ACHN (cell line): Measurements from ENCODE around the gene PLCH1.
"Not testable (repeated sequence)": the region's sequence is repeated elsewhere in the genome, so short reads cannot be mapped to it uniquely, and the experiment has no call there.

Experiments used
- DNase-seq: peaks from one replicate; pipeline ENCODE4 v3.0.0-alpha.2; 2015
- in situ Hi-C: cut with HindIII; loops from 2 replicates; pipeline ENCODE4 v1.10.0; 2017; ENCODE audit warnings: low sequenced_read_pairs, low pct_ligation_motif_present, low pct_unique_long_range_greater_than_20kb

Gene PLCH1

DNA sequence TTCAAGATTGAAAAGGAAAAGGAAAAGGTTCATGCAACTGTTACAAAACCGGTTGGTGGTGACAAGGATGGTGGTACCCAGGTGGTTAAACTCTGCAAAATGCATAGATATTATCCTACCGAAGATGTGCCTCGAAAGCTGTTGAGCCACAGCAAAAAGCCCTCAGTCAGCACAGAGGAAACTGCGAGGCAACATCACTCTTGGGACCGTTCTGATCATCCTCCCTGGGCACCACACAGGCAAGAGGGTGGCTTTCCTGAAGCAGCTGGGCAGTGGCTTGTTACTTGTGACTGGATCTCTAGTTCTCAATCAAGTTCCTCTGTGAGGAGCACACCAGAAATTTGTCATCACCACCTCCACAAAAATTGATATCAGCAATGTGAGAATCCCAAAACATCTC, 86.9 kb downstream of the PLCH1 start:
- no peak for DNase-seq
- in situ Hi-C loops, result no loop called here

GRCh38 chr3:155657161-155657560, 87.7 kb downstream of the PLCH1 start:
- in situ Hi-C loops, result no loop called here
- no peak for DNase-seq

GRCh38 chr3:155656466-155656865, 88.4 kb downstream of the PLCH1 start:
- no peak for DNase-seq
- in situ Hi-C loops, result no loop called here

- in situ Hi-C loops, result no loop called here
- DNase-seq, result no peak
Measured at GRCh38 chr3:155651489-155652218, 93.2 kb downstream of the PLCH1 start.

- DNase-seq, result no peak
- in situ Hi-C loops, result no loop called here
Measured at GRCh38 chr3:155648013-155648591, 96.8 kb downstream of the PLCH1 start.

DNA sequence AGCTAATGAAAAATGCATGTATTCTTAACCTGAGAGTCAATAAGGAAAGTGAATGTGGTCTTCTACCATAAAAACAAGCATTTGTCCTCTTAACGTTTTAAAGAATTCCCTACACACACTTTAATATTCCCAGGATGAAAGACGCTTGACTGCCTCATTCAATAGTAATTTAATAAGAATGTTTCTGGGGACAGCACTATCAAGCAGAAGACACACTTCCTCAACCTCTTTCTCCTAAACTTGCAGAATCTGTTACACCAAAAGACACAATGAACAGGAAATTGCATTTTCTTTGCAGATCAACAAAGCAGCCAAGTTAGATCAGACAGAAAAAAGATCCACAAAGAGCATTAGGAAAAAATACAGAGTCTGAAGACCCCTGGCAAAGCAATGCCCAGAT, 97.7 kb downstream of the PLCH1 start:
- in situ Hi-C loops, result no loop called here
- no peak for DNase-seq

GRCh38 chr3:155646669-155647068, 98.2 kb downstream of the PLCH1 start:
- in situ Hi-C loops, result no loop called here

GRCh38 chr3:155646128-155646527, 98.7 kb downstream of the PLCH1 start:
- no peak for DNase-seq
- in situ Hi-C loops, result no loop called here

More at GRCh38 chr3:155646669-155647068, 98.2 kb downstream of the PLCH1 start:
- DNase-seq, result no peak

- DNase-seq, result no peak
- in situ Hi-C loops, result no loop called here
Measured at GRCh38 chr3:155643581-155644165, 101.2 kb downstream of the PLCH1 start.

DNA sequence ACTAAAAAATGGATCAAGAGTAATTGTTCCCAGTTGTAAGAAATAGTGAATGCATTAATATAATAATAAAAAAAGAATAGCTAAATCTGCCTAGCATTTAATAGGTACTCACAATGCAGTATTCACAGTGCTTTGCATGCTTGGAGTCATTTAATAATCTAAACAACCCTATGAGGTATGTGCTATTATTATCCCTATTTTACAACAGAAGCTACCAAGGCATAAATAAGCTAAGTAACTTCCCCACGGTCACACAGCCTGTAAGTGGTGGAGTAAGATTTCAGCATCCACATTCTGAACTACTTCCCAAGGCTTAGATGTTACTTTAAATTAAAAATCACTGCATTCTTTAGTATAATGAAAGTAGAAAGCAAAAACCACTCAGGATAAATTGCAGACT, 102.9 kb downstream of the PLCH1 start:
- in situ Hi-C loops, result no loop called here

DNA sequence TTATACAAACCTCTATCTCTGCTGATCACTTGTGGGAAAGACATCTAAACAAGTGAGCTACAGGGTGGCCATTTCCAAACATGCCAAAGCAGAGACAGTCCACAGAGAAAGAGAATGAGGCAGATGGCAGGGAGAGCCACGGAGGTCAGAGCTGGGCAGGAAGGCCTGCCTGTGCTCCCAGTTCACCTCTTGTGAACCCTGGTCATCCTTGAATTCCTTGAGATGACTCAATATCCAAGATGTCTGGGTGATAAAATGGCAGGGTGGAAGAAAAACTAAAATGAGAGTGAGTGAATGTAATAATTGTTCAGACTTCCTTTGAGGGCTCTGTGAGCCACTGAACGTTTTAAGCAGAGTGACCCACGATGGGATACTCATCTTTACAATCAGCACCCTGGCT, 104.8 kb downstream of the PLCH1 start:
- in situ Hi-C loops, result no loop called here
- no peak for DNase-seq

More for the DNA sequence above, 102.9 kb downstream of the PLCH1 start:
- no peak for DNase-seq

- in situ Hi-C loops, result no loop called here
- DNase-seq, result no peak
Measured at GRCh38 chr3:155639462-155640055, 105.3 kb downstream of the PLCH1 start.

DNA sequence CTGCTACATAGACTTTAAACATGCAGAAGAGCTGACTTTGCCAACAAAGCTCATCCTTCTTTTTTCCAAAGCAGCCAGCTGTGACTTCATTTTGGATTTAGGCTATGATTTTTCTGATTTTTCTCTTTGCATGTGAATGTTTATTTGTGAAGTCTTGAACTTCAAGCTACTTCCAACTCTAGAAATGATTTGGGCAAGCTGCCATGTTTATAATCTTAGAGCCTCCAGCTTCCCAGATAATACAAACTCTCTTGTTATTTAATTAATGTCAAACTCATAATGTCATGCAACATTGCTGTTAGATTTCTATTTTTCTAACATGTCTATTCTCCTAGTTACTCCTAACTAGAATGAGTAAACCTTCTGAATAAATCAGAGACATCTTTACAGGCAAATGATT, 106.4 kb downstream of the PLCH1 start:
- DNase-seq, in situ Hi-C loops: not testable (repeated sequence)

- no peak for DNase-seq
- in situ Hi-C loops, result no loop called here
Measured at GRCh38 chr3:155637567-155637966, 107.3 kb downstream of the PLCH1 start.

DNA sequence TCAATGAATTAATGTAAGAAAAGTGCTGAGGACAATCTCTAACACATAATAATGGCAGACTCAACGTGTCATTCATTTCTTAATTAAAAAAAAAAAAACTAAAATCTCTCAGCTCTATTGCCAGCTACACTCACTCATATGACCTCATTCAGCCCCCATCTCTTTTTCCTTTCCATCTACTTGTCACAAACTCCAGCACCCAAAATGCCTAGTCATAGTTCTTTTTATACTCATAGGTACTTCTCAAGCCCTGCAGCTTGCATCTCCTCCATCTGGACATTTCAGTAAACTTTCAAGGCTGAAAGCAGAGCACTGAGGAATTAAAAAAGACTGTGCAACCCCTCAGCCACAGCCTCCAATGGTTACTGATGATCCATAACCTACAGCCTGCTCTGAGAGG, 109.8 kb downstream of the PLCH1 start:
- no peak for DNase-seq
- in situ Hi-C loops, result no loop called here

GRCh38 chr3:155634121-155634719, 110.7 kb downstream of the PLCH1 start:
- in situ Hi-C loops, result no loop called here
- DNase-seq, result no peak

GRCh38 chr3:155631323-155632019, 113.4 kb downstream of the PLCH1 start:
- DNase-seq, result no peak
- in situ Hi-C loops, result no loop called here

GRCh38 chr3:155629556-155629955, 115.3 kb downstream of the PLCH1 start:
- DNase-seq, result no peak
- in situ Hi-C loops, result no loop called here

GRCh38 chr3:155629056-155629455, 115.8 kb downstream of the PLCH1 start:
- in situ Hi-C loops, result no loop called here

More at GRCh38 chr3:155629056-155629455, 115.8 kb downstream of the PLCH1 start:
- no peak for DNase-seq
